H1 (cell line): ENCODE data around the gene CCDC127.

Source experiments
- CREB1 ChIP-seq: IDR thresholded peaks from 2 replicates; pipeline ENCODE4 v1.6.1; 2012; ENCODE audit warnings: inconsistent platforms
- POLR2A ChIP-seq, 2 experiments: IDR thresholded peaks; 1 replicate in 1 of 2; 2 replicates in 1 of 2; pipeline ENCODE4 v1.6.1; 2011; ENCODE audit warnings: low read depth in 2 of 2, low read length in 2 of 2, mild to moderate bottlenecking in 2 of 2; ENCODE audit errors: control extremely low read depth in 1 of 2
- TAF1 ChIP-seq: IDR thresholded peaks from 2 replicates; pipeline ENCODE4 v1.6.1; 2011; ENCODE audit warnings: mild to moderate bottlenecking, low read depth, low read length

DNA sequence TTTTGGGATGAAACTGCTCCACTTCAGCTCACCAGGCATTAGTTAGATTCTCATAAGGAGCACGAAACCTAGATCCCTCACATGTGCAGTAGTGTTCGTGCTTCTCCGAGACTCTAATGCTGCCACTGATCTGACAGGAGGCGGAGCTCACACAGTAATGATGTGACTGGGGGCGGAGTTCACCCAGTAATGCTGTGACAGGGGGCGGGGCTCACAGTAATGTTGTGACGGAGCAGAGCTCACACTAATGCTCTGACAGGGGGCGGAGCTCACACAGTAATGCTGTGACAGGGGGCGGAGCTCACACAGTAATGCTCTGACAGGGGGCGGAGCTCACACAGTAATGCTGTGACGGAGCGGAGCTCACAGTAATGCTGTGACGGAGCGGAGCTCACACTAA, 53.7 kb downstream of the CCDC127 start:
- TF ChIP-seq CREB1: no peak
- no peak for TF ChIP-seq POLR2A (IDR thresholded peaks at IDR 0.05; ENCODE audit: control extremely low read depth in 1 of 2, low read depth in 2 of 2, low read length in 2 of 2)
- TF ChIP-seq TAF1: no peak
